HEK293 (cell line): Measurements from ENCODE around the gene IMMP2L.
"Not testable (repeated sequence)": the region's sequence is repeated elsewhere in the genome, so short reads cannot be mapped to it uniquely, and the experiment has no call there.

ENCODE experiments used
- CTCF ChIA-PET: fragments of 350-600 bp; formaldehyde crosslinking; extraction: SDS; loops from one replicate; lab custom pipeline; 2021; ENCODE audit warnings: antibody characterized with exemption; lab: Yijun Ruan, JAX
- POLR2A ChIA-PET: fragments of 300-600 bp; formaldehyde crosslinking; extraction: SDS; loops from one replicate; lab custom pipeline; 2020; ENCODE audit warnings: antibody characterized with exemption, inconsistent platforms; lab: Yijun Ruan, JAX
- H3K27ac ChIP-seq: fragments of 200-500 bp; sonication (Bioruptor generic); 2 replicates; pipeline ENCODE4 v1.5.1; 2014; ENCODE audit warnings: low read depth, low read length, control low read depth, inconsistent platforms; ENCODE audit errors: extremely low read depth
- H3K36me3 ChIP-seq, 2 experiments: fragments of 200-500 bp in 1 of 2; sonication (Bioruptor generic) in 1 of 2; 1 replicate in 1 of 2; 2 replicates in 1 of 2; pipeline ENCODE4 v1.5.1; 2014 to 2017; ENCODE audit warnings: inconsistent platforms in 2 of 2, low read length in 2 of 2; ENCODE audit not compliant: control insufficient read depth in 2 of 2, insufficient read depth in 1 of 2
- H3K4me1 ChIP-seq: fragments of 200-500 bp; sonication (Bioruptor generic); 2 replicates; pipeline ENCODE4 v1.5.1; 2014; ENCODE audit warnings: mild to moderate bottlenecking, low read length, inconsistent platforms; ENCODE audit not compliant: control insufficient read depth, insufficient read depth
- H3K4me3 ChIP-seq: 2 replicates; pipeline ENCODE4 v1.5.1; 2011; ENCODE audit warnings: low read depth, mild to moderate bottlenecking, control low read depth, low read length, moderate library complexity
- H3K9me3 ChIP-seq: fragments of 200-500 bp; sonication (Bioruptor generic); 2 replicates; pipeline ENCODE4 v1.5.1; 2014; ENCODE audit warnings: low read depth, low read length, inconsistent platforms; ENCODE audit not compliant: control insufficient read depth, insufficient read depth
- GFI1B ChIP-seq: fragments of 450-650 bp; formaldehyde crosslinking; IDR thresholded peaks from 2 replicates; pipeline ENCODE4 v1.5.1; 2016; ENCODE audit warnings: missing biosample characterization, missing genetic modification characterization
- KLF17 ChIP-seq: fragments of 450-650 bp; formaldehyde crosslinking; IDR thresholded peaks from 2 replicates; pipeline ENCODE4 v1.5.1; 2016; ENCODE audit warnings: missing biosample characterization, missing genetic modification characterization
- PRDM2 ChIP-seq: fragments of 450-650 bp; formaldehyde crosslinking; IDR thresholded peaks from 2 replicates; pipeline ENCODE4 v1.5.1; 2016; ENCODE audit warnings: missing biosample characterization, missing genetic modification characterization, borderline replicate concordance
- ZFP37 ChIP-seq: fragments of 450-650 bp; formaldehyde crosslinking; IDR thresholded peaks from 2 replicates; pipeline ENCODE4 v1.5.1; 2016; ENCODE audit warnings: missing biosample characterization, missing genetic modification characterization
- ZFP41 ChIP-seq: fragments of 450-650 bp; formaldehyde crosslinking; IDR thresholded peaks from 2 replicates; pipeline ENCODE4 v1.5.1; 2016; ENCODE audit warnings: missing biosample characterization, missing genetic modification characterization, borderline replicate concordance
- ZNF146 ChIP-seq: fragments of 450-650 bp; formaldehyde crosslinking; IDR thresholded peaks from 2 replicates; pipeline ENCODE4 v1.5.1; 2016; ENCODE audit warnings: missing biosample characterization, missing genetic modification characterization
- ZNF391 ChIP-seq: fragments of 450-650 bp; formaldehyde crosslinking; IDR thresholded peaks from 2 replicates; pipeline ENCODE4 v1.5.1; 2016; ENCODE audit warnings: low read depth, missing biosample characterization, missing genetic modification characterization, borderline replicate concordance
- ZNF488 ChIP-seq: fragments of 450-650 bp; formaldehyde crosslinking; IDR thresholded peaks from 2 replicates; pipeline ENCODE4 v1.5.1; 2016; ENCODE audit warnings: missing biosample characterization, missing genetic modification characterization
- ZNF510 ChIP-seq: fragments of 450-650 bp; formaldehyde crosslinking; IDR thresholded peaks from 2 replicates; pipeline ENCODE4 v1.5.1; 2018; ENCODE audit warnings: mild to moderate bottlenecking, missing genetic modification characterization, missing biosample characterization; ENCODE audit not compliant: insufficient replicate concordance
- ZNF664 ChIP-seq: fragments of 450-650 bp; formaldehyde crosslinking; IDR thresholded peaks from 2 replicates; pipeline ENCODE4 v1.5.1; 2016; ENCODE audit warnings: missing biosample characterization, missing genetic modification characterization
- ZNF791 ChIP-seq: fragments of 450-650 bp; formaldehyde crosslinking; IDR thresholded peaks from 2 replicates; pipeline ENCODE4 v1.5.1; 2016; ENCODE audit warnings: missing biosample characterization, missing genetic modification characterization

The IMMP2L gene

GRCh38 chr7:111587410-111588064 is 25.2 kb upstream of the IMMP2L start:
- ChIA-PET CTCF (no interaction called here), POLR2A (no interaction called here)
- Histone ChIP-seq H3K4me1 (no peaks in the 10 kb centered on the region), H3K27ac (no peak overlapping the region), H3K4me3 (no peak overlapping the region), H3K36me3 (no peaks in the 10 kb centered on the region), H3K9me3 (no peaks in the 10 kb centered on the region)
- TF ChIP-seq ZNF488 (tag by site-specific recombination), result no peak
- TF ChIP-seq KLF17 (tag by site-specific recombination), result no peak

- TF ChIP-seq ZNF510 (tag by site-specific recombination) (no peak), ZNF664 (tag by site-specific recombination) (no peak), ZFP37 (tag by site-specific recombination) (no peak), PRDM2 (tag by site-specific recombination) (no peak), GFI1B (no peak), ZFP41 (tag by site-specific recombination) (no peak), ZNF391 (no peak), ZNF791 (tag by site-specific recombination) (no peak), ZNF146 (tag by site-specific recombination) (no peak)
- Histone ChIP-seq H3K4me1 (no peaks in the 10 kb centered on the region), H3K27ac (no peak overlapping the region), H3K36me3 (no peaks in the 10 kb centered on the region), H3K4me3 (no peak overlapping the region), H3K9me3 (no peaks in the 10 kb centered on the region)
- ChIA-PET POLR2A (no interaction called here), CTCF (no interaction called here)
Measured at GRCh38 chr7:111586711-111587409, 24.6 kb upstream of the IMMP2L start.

GRCh38 chr7:111581784-111582488 is 19.6 kb upstream of the IMMP2L start:
- H3K27ac ChIP-seq, H3K9me3 ChIP-seq, H3K4me3 ChIP-seq, H3K4me1 ChIP-seq, H3K36me3 ChIP-seq, POLR2A ChIA-PET: not testable (repeated sequence)
- CTCF ChIA-PET, result interaction anchor here (0.6 kb wide), 1 partner anchor 16 kb away, joined by 3 read pairs; no protein-coding TSS in a partner anchor

- H3K4me3 ChIP-seq, POLR2A ChIA-PET, H3K9me3 ChIP-seq, H3K4me1 ChIP-seq, H3K27ac ChIP-seq, H3K36me3 ChIP-seq, CTCF ChIA-PET: not testable (repeated sequence)
Measured at GRCh38 chr7:111581207-111581606, 18.9 kb upstream of the IMMP2L start.
